Measurements from ENCODE around the gene ATP5F1C. TPM values are rescaled to one million over a fixed set of nuclear protein-coding genes. Genes with fewer than 3 reads are reported as not detected.

ATP5F1C gene
- total RNA-seq, 1 experiment from 2014 or later: 189 TPM

DNA sequence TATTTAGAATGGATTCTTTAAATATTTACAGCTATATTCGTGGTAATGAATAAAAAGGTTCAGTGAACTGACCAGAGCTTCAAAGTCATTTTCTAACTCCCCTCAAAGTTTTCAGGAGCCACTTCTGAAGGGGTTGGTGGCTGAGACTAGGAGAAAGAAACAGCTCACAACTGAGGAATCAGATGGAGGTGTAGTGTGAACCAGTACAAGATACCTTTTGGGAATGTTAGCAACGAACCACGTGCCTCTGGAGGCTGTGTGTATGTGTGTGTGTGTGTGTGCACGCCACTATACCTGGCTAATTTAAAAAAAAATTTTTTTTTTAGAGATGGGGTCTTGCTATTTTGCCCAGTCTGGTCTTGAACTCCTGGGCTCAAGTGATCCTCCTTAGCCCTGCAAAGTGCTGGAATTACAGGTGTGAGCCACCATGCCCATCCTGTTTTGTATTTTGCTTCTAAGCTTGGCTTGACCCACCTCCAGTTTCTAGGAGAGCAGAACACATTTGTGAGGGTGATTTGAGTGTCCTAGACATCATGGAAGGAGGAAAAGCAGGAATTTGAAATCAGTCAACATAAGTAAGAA, 20.8 kb downstream of the ATP5F1C start:
- intact Hi-C loops (cut with micrococcal nuclease; ENCODE audit: unreplicated experiment): no loop called here
- Histone ChIP-seq H3K4me3 (ENCODE audit: low read depth in 2 of 2, low read length in 2 of 2) (no peak overlapping the region), H3K27ac (ENCODE audit: low read length) (no peak overlapping the region), H3K36me3 (ENCODE audit: control insufficient read depth, insufficient read depth, low read length) (peaks cover 7% of the 10 kb centered on the region; the same call in 1 of the 2 replicates), H3K27me3 (ENCODE audit: control insufficient read depth, insufficient read depth, low read length) (no peaks in the 10 kb centered on the region), H3K9me3 (ENCODE audit: control insufficient read depth, insufficient read depth, low read depth, low read length) (no peaks in the 10 kb centered on the region), H3K4me1 (ENCODE audit: control insufficient read depth, insufficient read depth, low read length) (no peaks in the 10 kb centered on the region)
- TF ChIP-seq SIN3A (IDR thresholded peaks at IDR 0.05; ENCODE audit: borderline replicate concordance, insufficient read depth, low read depth, low read length): no peak
- no peak for TF ChIP-seq TCF7L2 (IDR thresholded peaks at IDR 0.05; ENCODE audit: low read depth, low read length)
- TF ChIP-seq, protein P1, sequence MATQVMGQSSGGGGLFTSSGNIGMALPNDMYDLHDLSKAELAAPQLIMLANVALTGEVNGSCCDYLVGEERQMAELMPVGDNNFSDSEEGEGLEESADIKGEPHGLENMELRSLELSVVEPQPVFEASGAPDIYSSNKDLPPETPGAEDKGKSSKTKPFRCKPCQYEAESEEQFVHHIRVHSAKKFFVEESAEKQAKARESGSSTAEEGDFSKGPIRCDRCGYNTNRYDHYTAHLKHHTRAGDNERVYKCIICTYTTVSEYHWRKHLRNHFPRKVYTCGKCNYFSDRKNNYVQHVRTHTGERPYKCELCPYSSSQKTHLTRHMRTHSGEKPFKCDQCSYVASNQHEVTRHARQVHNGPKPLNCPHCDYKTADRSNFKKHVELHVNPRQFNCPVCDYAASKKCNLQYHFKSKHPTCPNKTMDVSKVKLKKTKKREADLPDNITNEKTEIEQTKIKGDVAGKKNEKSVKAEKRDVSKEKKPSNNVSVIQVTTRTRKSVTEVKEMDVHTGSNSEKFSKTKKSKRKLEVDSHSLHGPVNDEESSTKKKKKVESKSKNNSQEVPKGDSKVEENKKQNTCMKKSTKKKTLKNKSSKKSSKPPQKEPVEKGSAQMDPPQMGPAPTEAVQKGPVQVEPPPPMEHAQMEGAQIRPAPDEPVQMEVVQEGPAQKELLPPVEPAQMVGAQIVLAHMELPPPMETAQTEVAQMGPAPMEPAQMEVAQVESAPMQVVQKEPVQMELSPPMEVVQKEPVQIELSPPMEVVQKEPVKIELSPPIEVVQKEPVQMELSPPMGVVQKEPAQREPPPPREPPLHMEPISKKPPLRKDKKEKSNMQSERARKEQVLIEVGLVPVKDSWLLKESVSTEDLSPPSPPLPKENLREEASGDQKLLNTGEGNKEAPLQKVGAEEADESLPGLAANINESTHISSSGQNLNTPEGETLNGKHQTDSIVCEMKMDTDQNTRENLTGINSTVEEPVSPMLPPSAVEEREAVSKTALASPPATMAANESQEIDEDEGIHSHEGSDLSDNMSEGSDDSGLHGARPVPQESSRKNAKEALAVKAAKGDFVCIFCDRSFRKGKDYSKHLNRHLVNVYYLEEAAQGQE (IDR thresholded peaks at IDR 0.05; ENCODE audit: insufficient read depth in 1 of 2, low read depth in 2 of 2, low read length in 1 of 2): no peak
- TF ChIP-seq POLR2AphosphoS5 (IDR thresholded peaks at IDR 0.05; ENCODE audit: low read depth, low read length): no peak
- TF ChIP-seq, protein P2, sequence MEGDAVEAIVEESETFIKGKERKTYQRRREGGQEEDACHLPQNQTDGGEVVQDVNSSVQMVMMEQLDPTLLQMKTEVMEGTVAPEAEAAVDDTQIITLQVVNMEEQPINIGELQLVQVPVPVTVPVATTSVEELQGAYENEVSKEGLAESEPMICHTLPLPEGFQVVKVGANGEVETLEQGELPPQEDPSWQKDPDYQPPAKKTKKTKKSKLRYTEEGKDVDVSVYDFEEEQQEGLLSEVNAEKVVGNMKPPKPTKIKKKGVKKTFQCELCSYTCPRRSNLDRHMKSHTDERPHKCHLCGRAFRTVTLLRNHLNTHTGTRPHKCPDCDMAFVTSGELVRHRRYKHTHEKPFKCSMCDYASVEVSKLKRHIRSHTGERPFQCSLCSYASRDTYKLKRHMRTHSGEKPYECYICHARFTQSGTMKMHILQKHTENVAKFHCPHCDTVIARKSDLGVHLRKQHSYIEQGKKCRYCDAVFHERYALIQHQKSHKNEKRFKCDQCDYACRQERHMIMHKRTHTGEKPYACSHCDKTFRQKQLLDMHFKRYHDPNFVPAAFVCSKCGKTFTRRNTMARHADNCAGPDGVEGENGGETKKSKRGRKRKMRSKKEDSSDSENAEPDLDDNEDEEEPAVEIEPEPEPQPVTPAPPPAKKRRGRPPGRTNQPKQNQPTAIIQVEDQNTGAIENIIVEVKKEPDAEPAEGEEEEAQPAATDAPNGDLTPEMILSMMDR (IDR thresholded peaks at IDR 0.05): no peak
- POLR2A ChIA-PET: no interaction called here
- CTCF ChIA-PET: no interaction called here
- DNase-seq (ENCODE audit: low read depth, low spot score) (no peak), ATAC-seq (no peak)
- in situ Hi-C loops (cut with HindIII; ENCODE audit: low pct_unique_long_range_greater_than_20kb, low sequenced_read_pairs): no loop called here
- no TSS peak for BruUV-seq (replicated peaks)

DNA sequence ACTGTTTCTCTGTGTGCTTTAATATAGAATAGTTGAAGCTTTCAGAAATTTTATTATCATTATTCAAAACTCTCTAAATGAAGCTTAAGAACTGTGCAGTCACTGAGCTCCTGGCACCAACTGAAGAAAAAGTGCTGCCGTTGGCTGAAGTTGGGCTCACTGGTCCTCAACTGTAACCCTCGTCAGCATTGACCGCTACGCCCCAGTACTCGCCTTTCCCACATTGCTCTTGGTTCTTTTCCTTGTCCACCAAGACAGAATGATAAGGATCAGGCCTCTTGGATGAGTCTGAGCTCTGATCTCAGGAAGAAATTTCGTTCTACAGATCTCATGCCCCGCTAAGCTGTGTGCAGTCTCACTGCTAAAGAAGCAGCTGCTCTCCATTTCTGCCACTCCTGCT, 22.5 kb downstream of the ATP5F1C start:
- TF ChIP-seq, protein P1 (IDR thresholded peaks at IDR 0.05; ENCODE audit: insufficient read depth in 1 of 2, low read depth in 2 of 2, low read length in 1 of 2): no peak
- no peak for TF ChIP-seq POLR2AphosphoS5 (IDR thresholded peaks at IDR 0.05; ENCODE audit: low read depth, low read length)
- no peak for TF ChIP-seq SIN3A (IDR thresholded peaks at IDR 0.05; ENCODE audit: borderline replicate concordance, insufficient read depth, low read depth, low read length)
- no peak for TF ChIP-seq TCF7L2 (IDR thresholded peaks at IDR 0.05; ENCODE audit: low read depth, low read length)
- TF ChIP-seq, protein P2 (IDR thresholded peaks at IDR 0.05): no peak
- Histone ChIP-seq H3K27ac (ENCODE audit: low read length) (no peak overlapping the region), H3K9me3 (ENCODE audit: control insufficient read depth, insufficient read depth, low read depth, low read length) (no peaks in the 10 kb centered on the region), H3K4me1 (ENCODE audit: control insufficient read depth, insufficient read depth, low read length) (no peaks in the 10 kb centered on the region), H3K36me3 (ENCODE audit: control insufficient read depth, insufficient read depth, low read length) (peaks cover 3% of the 10 kb centered on the region; the same call in 1 of the 2 replicates), H3K4me3 (ENCODE audit: low read depth in 2 of 2, low read length in 2 of 2) (no peak overlapping the region), H3K27me3 (ENCODE audit: control insufficient read depth, insufficient read depth, low read length) (no peaks in the 10 kb centered on the region)
- no peak for DNase-seq (ENCODE audit: low read depth, low spot score)
- 0 out of 2 replicates have a peak, but pooled peaks have one; percentile 34 for ATAC-seq
- CTCF ChIA-PET: no interaction called here
- intact Hi-C loops (cut with micrococcal nuclease; ENCODE audit: unreplicated experiment) (no loop called here), in situ Hi-C loops (cut with HindIII; ENCODE audit: low pct_unique_long_range_greater_than_20kb, low sequenced_read_pairs) (no loop called here)
- no TSS peak for BruUV-seq (replicated peaks)
- POLR2A ChIA-PET: no interaction called here
